ENCODE data around the gene MRTFA. TPM values are rescaled to one million over a fixed set of nuclear protein-coding genes. Genes with fewer than 3 reads are reported as not detected.
A peak's percentile ranks its signal among the peaks of the same experiment; 100 is the strongest.

MRTFA gene
- polyA plus RNA-seq, 3 donors from 2014 or later: 5.0 to 23.5 (median 7.3) TPM

DNA sequence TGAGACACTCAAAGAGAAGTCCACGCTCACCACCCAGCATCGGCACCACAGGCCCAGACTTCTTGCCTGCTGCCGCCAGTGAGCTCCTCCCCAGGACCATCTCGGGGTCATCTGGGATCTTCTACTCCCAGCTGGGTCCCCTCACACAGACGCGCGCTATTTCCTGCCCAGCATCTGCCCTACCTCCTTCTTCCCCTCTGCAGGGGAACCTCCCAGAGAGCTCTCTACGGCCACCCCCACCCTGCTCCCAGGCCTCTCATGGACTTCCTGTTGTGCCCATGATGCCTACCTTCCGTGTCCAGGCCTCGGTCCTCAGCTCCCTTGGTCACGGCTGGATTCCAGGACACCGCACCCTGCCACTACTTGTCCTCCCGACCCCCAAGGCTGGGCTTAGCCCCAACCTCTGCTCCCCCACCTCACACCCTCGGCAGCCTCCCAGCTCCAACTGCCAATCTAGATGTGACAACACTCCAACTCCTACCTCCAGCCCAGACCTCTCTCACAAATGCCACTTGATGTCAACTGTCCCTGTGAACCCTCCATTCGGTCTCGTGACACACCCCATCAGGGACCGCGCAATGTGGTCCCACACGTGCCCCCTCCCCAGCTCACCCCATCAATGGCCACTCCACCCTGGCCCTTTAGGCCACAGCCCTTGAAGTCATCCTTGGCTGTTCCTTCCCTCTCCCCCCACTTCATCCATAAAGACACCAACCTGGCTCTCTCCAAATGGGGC lies 220.8 kb downstream of the MRTFA start:
- no peaks in the 10 kb centered on the region for H3K9me3 Mint-ChIP-seq
- no peak for DNase-seq
- H3K4me1 Mint-ChIP-seq: peaks cover 22 to 39% of the 10 kb centered on the region in 2 donors
- H3K27me3 Mint-ChIP-seq (ENCODE audit: low read depth in 3 of 3): peaks cover 0 to 15% (median 8%) of the 10 kb centered on the region in 3 donors
- peaks cover 3 to 16% (median 11%) of the 10 kb centered on the region in 3 donors for H3K36me3 Mint-ChIP-seq
- H3K27ac Mint-ChIP-seq: peak overlapping the region; percentile 76 to 89 (median 80)
- H3K4me3 Mint-ChIP-seq: peak overlapping the region in 3 of 5 donors; percentile 9 to 60 (median 24)

DNA sequence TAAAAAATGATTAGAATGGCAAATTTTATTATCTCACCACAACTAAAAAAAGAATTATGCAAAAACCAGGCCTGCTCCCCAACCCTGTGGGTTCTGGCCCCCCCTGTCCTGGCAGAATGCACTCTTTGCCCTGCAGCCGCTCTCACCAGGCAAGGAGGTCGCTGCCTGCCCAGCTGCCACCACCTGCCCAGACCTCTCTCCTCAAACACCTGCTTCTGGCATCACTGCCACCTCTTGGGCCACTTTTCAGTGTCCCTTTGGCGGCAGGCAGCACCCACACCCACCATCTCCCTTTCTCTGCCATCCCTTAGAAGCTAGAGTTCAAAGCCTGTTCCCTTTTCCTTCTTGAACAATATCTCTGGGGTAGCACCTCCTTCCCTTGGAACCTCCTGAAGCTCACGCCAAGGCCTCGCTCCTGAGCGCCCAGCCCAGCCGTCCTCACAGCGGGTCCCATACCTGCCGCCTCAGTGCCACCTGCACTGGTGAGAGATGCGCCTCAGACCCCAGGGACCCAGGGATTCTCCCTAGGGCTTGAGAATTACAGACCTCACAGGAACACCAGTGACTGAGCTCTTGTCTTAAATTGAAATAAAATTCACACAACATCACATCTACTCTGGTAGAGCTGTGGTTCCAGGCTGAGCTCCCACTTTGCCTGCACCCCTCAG lies 221.5 kb downstream of the MRTFA start:
- Mint-ChIP-seq H3K27ac (peak overlapping the region; percentile 76 to 89 (median 80)), H3K9me3 (no peaks in the 10 kb centered on the region), H3K36me3 (peaks cover 3 to 22% (median 11%) of the 10 kb centered on the region in 3 donors), H3K27me3 (ENCODE audit: low read depth in 3 of 3) (peaks cover 0 to 15% (median 8%) of the 10 kb centered on the region in 3 donors), H3K4me1 (peaks cover 22 to 39% of the 10 kb centered on the region in 2 donors), H3K4me3 (peak overlapping the region in 1 of 5 donors; percentile 9)
- DNase-seq: no peak

DNA sequence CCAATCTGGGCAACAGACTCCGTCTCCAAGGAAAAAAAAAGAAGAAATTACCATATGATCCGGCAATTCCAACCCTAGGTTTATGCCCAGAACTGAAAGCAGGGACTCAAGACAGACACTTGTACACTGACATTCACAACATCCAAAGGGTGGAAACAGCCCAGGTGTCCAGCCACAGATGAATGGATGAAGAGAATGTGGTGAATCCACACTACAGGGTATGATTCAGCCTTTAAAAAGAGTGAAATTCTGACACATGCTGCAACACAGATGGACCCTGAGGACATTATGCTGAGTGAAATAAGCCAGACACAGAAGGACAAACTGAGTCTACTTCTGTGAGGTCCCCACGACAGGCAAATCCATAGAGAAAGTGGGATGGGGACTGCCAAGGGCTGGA lies 222.2 kb downstream of the MRTFA start:
- H3K36me3 Mint-ChIP-seq: peaks cover 3 to 23% (median 11%) of the 10 kb centered on the region in 3 donors
- no peak for DNase-seq
- H3K27ac Mint-ChIP-seq: peak overlapping the region in 5 of 6 donors; percentile 73 to 86 (median 79)
- H3K4me1 Mint-ChIP-seq: peaks cover 22 to 39% of the 10 kb centered on the region in 2 donors
- peaks cover 0 to 15% (median 8%) of the 10 kb centered on the region in 3 donors for H3K27me3 Mint-ChIP-seq (ENCODE audit: low read depth in 3 of 3)
- no peak overlapping the region for H3K4me3 Mint-ChIP-seq
- no peaks in the 10 kb centered on the region for H3K9me3 Mint-ChIP-seq

GRCh38 chr22:40413873-40414272 lies 222.6 kb downstream of the MRTFA start:
- H3K4me3 Mint-ChIP-seq: no peak overlapping the region
- H3K36me3 Mint-ChIP-seq: peaks cover 3 to 23% (median 11%) of the 10 kb centered on the region in 3 donors
- no peaks in the 10 kb centered on the region for H3K9me3 Mint-ChIP-seq
- peaks cover 22 to 39% of the 10 kb centered on the region in 2 donors for H3K4me1 Mint-ChIP-seq
- peak overlapping the region in 4 of 6 donors; percentile 73 to 86 (median 76) for H3K27ac Mint-ChIP-seq
- peaks cover 0 to 15% (median 8%) of the 10 kb centered on the region in 3 donors for H3K27me3 Mint-ChIP-seq (ENCODE audit: low read depth in 3 of 3)
- DNase-seq: no peak

DNA sequence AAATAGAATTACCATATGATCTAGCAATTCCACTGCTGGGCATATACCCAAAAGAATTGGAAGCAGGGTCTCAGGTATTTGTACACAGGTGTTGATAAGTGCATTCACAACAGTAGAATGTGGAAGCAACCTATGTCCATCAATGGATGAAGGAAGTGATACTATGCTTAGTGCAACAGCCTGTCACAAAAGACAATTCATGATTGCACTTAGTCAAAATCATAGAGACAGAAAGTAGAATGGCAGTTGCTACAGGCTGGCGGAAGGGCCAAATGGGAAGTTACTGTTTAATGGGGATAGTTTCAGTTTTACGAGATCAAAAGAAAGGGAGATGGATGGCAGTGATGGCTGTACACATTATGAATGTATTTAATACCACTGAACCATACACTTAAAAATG lies 224.1 kb downstream of the MRTFA start:
- no peak for DNase-seq
- Mint-ChIP-seq H3K9me3 (no peaks in the 10 kb centered on the region), H3K27ac (peak overlapping the region in 3 of 6 donors; percentile 10 to 41 (median 14)), H3K27me3 (ENCODE audit: low read depth in 3 of 3) (peaks cover 0 to 17% (median 8%) of the 10 kb centered on the region in 3 donors), H3K4me1 (peaks cover 24 to 39% of the 10 kb centered on the region in 2 donors), H3K4me3 (no peak overlapping the region), H3K36me3 (peaks cover 3 to 23% (median 11%) of the 10 kb centered on the region in 3 donors)

GRCh38 chr22:40411506-40411861 lies 225.0 kb downstream of the MRTFA start:
- H3K4me1 Mint-ChIP-seq: peaks cover 21 to 33% of the 10 kb centered on the region in 2 donors
- no peak overlapping the region for H3K4me3 Mint-ChIP-seq
- peaks cover 0 to 17% (median 8%) of the 10 kb centered on the region in 3 donors for H3K27me3 Mint-ChIP-seq (ENCODE audit: low read depth in 3 of 3)
- H3K9me3 Mint-ChIP-seq: no peaks in the 10 kb centered on the region
- no peak for DNase-seq
- peak overlapping the region in 1 of 6 donors; percentile 55 for H3K27ac Mint-ChIP-seq
- peaks cover 3 to 19% (median 11%) of the 10 kb centered on the region in 3 donors for H3K36me3 Mint-ChIP-seq

GRCh38 chr22:40410731-40411505 lies 225.6 kb downstream of the MRTFA start:
- Mint-ChIP-seq H3K4me1 (peaks cover 16 to 27% of the 10 kb centered on the region in 2 donors), H3K9me3 (no peaks in the 10 kb centered on the region), H3K27ac (peak overlapping the region in 1 of 6 donors; percentile 55), H3K36me3 (peaks cover 3 to 13% (median 11%) of the 10 kb centered on the region in 3 donors), H3K4me3 (no peak overlapping the region), H3K27me3 (ENCODE audit: low read depth in 3 of 3) (peaks cover 0 to 12% (median 8%) of the 10 kb centered on the region in 3 donors)
- DNase-seq: no peak

GRCh38 chr22:40410272-40410671 lies 226.2 kb downstream of the MRTFA start:
- Mint-ChIP-seq H3K4me1 (peaks cover 9 to 21% of the 10 kb centered on the region in 2 donors), H3K27me3 (ENCODE audit: low read depth in 3 of 3) (peaks cover 0 to 5% (median 4%) of the 10 kb centered on the region in 3 donors), H3K9me3 (no peaks in the 10 kb centered on the region), H3K4me3 (no peak overlapping the region), H3K27ac (no peak overlapping the region), H3K36me3 (peaks cover 3 to 9% (median 7%) of the 10 kb centered on the region in 3 donors)
- no peak for DNase-seq

GRCh38 chr22:40409613-40410113 lies 226.9 kb downstream of the MRTFA start:
- H3K27me3 Mint-ChIP-seq (ENCODE audit: low read depth in 3 of 3): peaks cover 0 to 5% (median 0%) of the 10 kb centered on the region in 3 donors
- no peak overlapping the region for H3K4me3 Mint-ChIP-seq
- H3K9me3 Mint-ChIP-seq: no peaks in the 10 kb centered on the region
- no peak for DNase-seq
- H3K4me1 Mint-ChIP-seq: peaks cover 4 to 14% of the 10 kb centered on the region in 2 donors
- H3K27ac Mint-ChIP-seq: no peak overlapping the region
- peaks cover 3 to 7% (median 4%) of the 10 kb centered on the region in 3 donors for H3K36me3 Mint-ChIP-seq

- Mint-ChIP-seq H3K27ac (peak overlapping the region in 1 of 6 donors; percentile 44), H3K27me3 (ENCODE audit: low read depth in 3 of 3) (peaks cover 0 to 3% (median 0%) of the 10 kb centered on the region in 3 donors), H3K9me3 (no peaks in the 10 kb centered on the region), H3K4me3 (no peak overlapping the region), H3K36me3 (peaks cover 7 to 12% (median 8%) of the 10 kb centered on the region in 3 donors), H3K4me1 (peaks cover 7 to 16% of the 10 kb centered on the region in 2 donors)
- no peak for DNase-seq
Measured at GRCh38 chr22:40408718-40409612, 227.6 kb downstream of the MRTFA start.

- Mint-ChIP-seq H3K4me1 (peaks cover 16 to 25% of the 10 kb centered on the region in 2 donors), H3K27ac (no peak overlapping the region), H3K27me3 (ENCODE audit: low read depth in 3 of 3) (peaks cover 0 to 3% (median 2%) of the 10 kb centered on the region in 3 donors), H3K9me3 (no peaks in the 10 kb centered on the region), H3K36me3 (peaks cover 12 to 21% (median 16%) of the 10 kb centered on the region in 3 donors), H3K4me3 (no peak overlapping the region)
- DNase-seq: no peak
Measured at GRCh38 chr22:40407831-40408717, 228.4 kb downstream of the MRTFA start.
